ENCODE data around the gene TMEM175.
"Not testable (repeated sequence)": the region's sequence is repeated elsewhere in the genome, so short reads cannot be mapped to it uniquely, and the experiment has no call there.

Gene TMEM175

GRCh38 chr4:965766-966134, 33.5 kb downstream of the TMEM175 start:
- FAIRE-seq, result no peak
- DNase-seq (ENCODE audit: extremely low spot score, insufficient read length, low read depth), result no peak

- no peak for FAIRE-seq
- DNase-seq (ENCODE audit: extremely low spot score, insufficient read length, low read depth), result no peak
Observed at GRCh38 chr4:966266-967112, 34.2 kb downstream of the TMEM175 start.

GRCh38 chr4:967113-968104, 35.1 kb downstream of the TMEM175 start:
- FAIRE-seq, result no peak
- no peak for DNase-seq (ENCODE audit: extremely low spot score, insufficient read length, low read depth)

- FAIRE-seq (no peak), DNase-seq (ENCODE audit: extremely low spot score, insufficient read length, low read depth) (no peak)
Observed at GRCh38 chr4:968221-968620, 36.0 kb downstream of the TMEM175 start.

GRCh38 chr4:968621-969394, 36.5 kb downstream of the TMEM175 start:
- DNase-seq (ENCODE audit: extremely low spot score, insufficient read length, low read depth), result no peak
- FAIRE-seq, result no peak

- FAIRE-seq (no peak), DNase-seq (ENCODE audit: extremely low spot score, insufficient read length, low read depth) (no peak)
Observed at GRCh38 chr4:970046-970745, 37.9 kb downstream of the TMEM175 start.

- FAIRE-seq (no peak), DNase-seq (ENCODE audit: extremely low spot score, insufficient read length, low read depth) (no peak)
Observed at GRCh38 chr4:970854-971520, 38.7 kb downstream of the TMEM175 start.

GRCh38 chr4:971666-972500, 39.6 kb downstream of the TMEM175 start:
- FAIRE-seq (no peak), DNase-seq (ENCODE audit: extremely low spot score, insufficient read length, low read depth) (no peak)

GRCh38 chr4:972651-973424, 40.6 kb downstream of the TMEM175 start:
- FAIRE-seq (no peak), DNase-seq (ENCODE audit: extremely low spot score, insufficient read length, low read depth) (peak; percentile 23)

GRCh38 chr4:973431-974397, 41.5 kb downstream of the TMEM175 start, which contains the start of gene DGKQ:
TSS of gene DGKQ (minus strand) at chr4:973569. CDS start at chr4:973482, 87 bp downstream.
- FAIRE-seq, result peak; percentile 77
- peak; percentile 98 for DNase-seq (ENCODE audit: extremely low spot score, insufficient read length, low read depth)

- no peak for DNase-seq (ENCODE audit: extremely low spot score, insufficient read length, low read depth)
- FAIRE-seq, result no peak
Observed at GRCh38 chr4:974668-975067, 42.4 kb downstream of the TMEM175 start.

GRCh38 chr4:976016-976415, 43.8 kb downstream of the TMEM175 start:
- FAIRE-seq; DNase-seq (ENCODE audit: extremely low spot score, insufficient read length, low read depth): not testable (repeated sequence)

- FAIRE-seq, result no peak
- DNase-seq (ENCODE audit: extremely low spot score, insufficient read length, low read depth), result no peak
Observed at GRCh38 chr4:978957-979701, 46.9 kb downstream of the TMEM175 start.

GRCh38 chr4:982291-982690, 50.0 kb downstream of the TMEM175 start:
- FAIRE-seq, result no peak
- no peak for DNase-seq (ENCODE audit: extremely low spot score, insufficient read length, low read depth)

GRCh38 chr4:982814-983213, 50.6 kb downstream of the TMEM175 start:
- no peak for DNase-seq (ENCODE audit: extremely low spot score, insufficient read length, low read depth)
- FAIRE-seq, result no peak

Measured in GM18507 (cell line).